ENCODE results near the gene JAKMIP1. TPM values are rescaled to one million over a fixed set of nuclear protein-coding genes. Genes with fewer than 3 reads are reported as not detected.

The JAKMIP1 gene
- total and polyA plus RNA-seq, 2 of the 13 experiments (the other 11 are each of a cell fraction or from before 2014, with no cell fraction given) = not detected

- TF ChIP-seq TBX3 (IDR thresholded peaks at IDR 0.05; ENCODE audit: borderline replicate concordance) (no peak), ZNF839 (CRISPR knock-in tag; IDR thresholded peaks at IDR 0.05; ENCODE audit: borderline replicate concordance) (no peak), HNF1B (CRISPR knock-in tag; IDR thresholded peaks at IDR 0.05) (no peak), CBX1 (IDR thresholded peaks at IDR 0.05; ENCODE audit: low read depth) (no peak), XBP1 (CRISPR knock-in tag; IDR thresholded peaks at IDR 0.05) (no peak), IKZF5 (CRISPR knock-in tag; IDR thresholded peaks at IDR 0.05) (no peak), PTBP1 (IDR thresholded peaks at IDR 0.05; ENCODE audit: low read depth, low read length, poor library complexity, severe bottlenecking) (no peak), ZBTB46 (CRISPR knock-in tag; IDR thresholded peaks at IDR 0.05; ENCODE audit: borderline replicate concordance) (no peak), TP53 (CRISPR knock-in tag; conservative IDR thresholded peaks at IDR 0.05) (no peak), ZFX (CRISPR knock-in tag; IDR thresholded peaks at IDR 0.05; ENCODE audit: low read depth) (no peak), CREM (IDR thresholded peaks at IDR 0.05) (no peak), CREM (CRISPR knock-in tag; IDR thresholded peaks at IDR 0.05) (no peak), ZBTB7B (CRISPR knock-in tag; IDR thresholded peaks at IDR 0.05) (no peak), ZNF343 (CRISPR knock-in tag; IDR thresholded peaks at IDR 0.05) (no peak), ISL2 (CRISPR knock-in tag; IDR thresholded peaks at IDR 0.05) (no peak), ZSCAN25 (CRISPR knock-in tag; IDR thresholded peaks at IDR 0.05) (no peak), ZNF510 (CRISPR knock-in tag; IDR thresholded peaks at IDR 0.05; ENCODE audit: low read depth) (no peak), ZNF800 (CRISPR knock-in tag; IDR thresholded peaks at IDR 0.05) (no peak)
- no peak overlapping the region for H2AFZ ChIP-seq (ENCODE audit: low read length)
- CTCF ChIA-PET (ENCODE audit: low intra/inter-chr PET ratio, low total read pairs) = no interaction called here
- in situ Hi-C loops (cut with HindIII; ENCODE audit: extremely low pct_ligation_motif_present, low pct_unique_long_range_greater_than_20kb) = no loop called here
- peaks cover 5% of the 10 kb centered on the region for H3K9me3 ChIP-seq (ENCODE audit: low read length)
- H3K4me3 ChIP-seq (replicated peaks in 1 of 3; ENCODE audit: insufficient read depth in 1 of 3, low read depth in 2 of 3, low read length in 3 of 3) = no peak overlapping the region
- H3K27ac ChIP-seq (ENCODE audit: extremely low read length, insufficient read depth, low read length) = no peak overlapping the region
- intact Hi-C loops (cut with micrococcal nuclease; ENCODE audit: unreplicated experiment) = loop anchor here (10.0 kb wide), 1 partner anchor 205 kb away; no protein-coding TSS in a partner anchor
- H3K36me3 ChIP-seq (replicated peaks in 1 of 2; ENCODE audit: control insufficient read depth in 1 of 2, insufficient read depth in 2 of 2, low read length in 2 of 2) = no peaks in the 10 kb centered on the region
- WGBS (ENCODE audit: low lambda C conversion rate) = 16% methylated on average over 13 of the region's 18 CpGs
- no peak overlapping the region for H3K4me2 ChIP-seq (ENCODE audit: low read depth, low read length)
- H3K79me2 ChIP-seq (ENCODE audit: insufficient read depth, low read length) = no peaks in the 10 kb centered on the region
- H3K9ac ChIP-seq (ENCODE audit: insufficient read depth, low read depth, low read length) = no peak overlapping the region
- ATAC-seq (no peak), FAIRE-seq (no peak), DNase-seq (ENCODE audit: low spot score) (no peak)
- peaks cover 2 to 36% of the 10 kb centered on the region in 2 experiments; a peak in 3 of 5 replicates for H3K27me3 ChIP-seq (ENCODE audit: control insufficient read depth in 1 of 2, insufficient read depth in 2 of 2, low read length in 2 of 2)
- POLR2A ChIA-PET = no interaction called here
- no peaks in the 10 kb centered on the region for H3K4me1 ChIP-seq (ENCODE audit: insufficient read depth, low read length)
- no TSS peak for BruUV-seq (replicated peaks)
- H4K20me1 ChIP-seq (ENCODE audit: insufficient read depth, low read length) = no peaks in the 10 kb centered on the region
These were observed 210.8 kb downstream of the JAKMIP1 start for GRCh38 chr4:5989236-5990225.
